BJ (cell line): ENCODE measurements around the gene SF3B2. TPM values are rescaled to one million over a fixed set of nuclear protein-coding genes. Genes with fewer than 3 reads are reported as not detected.

Source experiments
- CTCF ChIA-PET: fragments of 350-600 bp; formaldehyde crosslinking; extraction: SDS; loops from one replicate; lab custom pipeline; 2021; ENCODE audit warnings: antibody characterized with exemption, inconsistent platforms; lab: Yijun Ruan, JAX
- POLR2A ChIA-PET: fragments of 300-600 bp; sonication (Branson Sonifier 250); formaldehyde crosslinking; extraction: SDS; loops from one replicate; lab custom pipeline; 2021; ENCODE audit warnings: antibody characterized with exemption; lab: Charles Lee
- DNase-seq: peaks from one replicate; pipeline ENCODE4 v3.0.0-alpha.2; 2011; ENCODE audit warnings: low read depth
- H3K27me3 ChIP-seq: 2 replicates; pipeline ENCODE4 v1.6.0; 2011; ENCODE audit warnings: low read length; ENCODE audit not compliant: control insufficient read depth, insufficient read depth
- H3K36me3 ChIP-seq: 2 replicates; pipeline ENCODE4 v1.5.1; 2011; ENCODE audit warnings: low read length; ENCODE audit not compliant: control insufficient read depth, insufficient read depth
- H3K4me3 ChIP-seq: 2 replicates; pipeline ENCODE4 v1.5.1; 2011; ENCODE audit warnings: low read depth, mild to moderate bottlenecking, control low read depth, low read length
- CTCF ChIP-seq: IDR thresholded peaks from 2 replicates; pipeline ENCODE4 v1.5.1; 2011; ENCODE audit warnings: low read depth, mild to moderate bottlenecking, control low read depth, inconsistent platforms, low read length, moderate library complexity; ENCODE audit not compliant: insufficient read depth
- polyA plus RNA-seq: library from polyadenylated mRNA; depleted of rRNA; stranded (reverse); fragments of >200 nt; gene quantifications from 2 replicates; pipeline ENCODE4 v1.2.3, GENCODE V29; 2011

The SF3B2 gene
- polyA plus RNA-seq, 1 experiment: 82.7 TPM

GRCh38 chr11:66011239-66011784 lies 40.9 kb upstream of the SF3B2 start:
- POLR2A ChIA-PET: interaction anchor here (0.6 to 1.0 kb wide), 2 partner anchors 11 to 278 kb away, joined by 5 to 12 read pairs; partner anchors contain the start of gene YIF1A
- Histone ChIP-seq H3K27me3 (no peaks in the 10 kb centered on the region), H3K4me3 (no peak overlapping the region), H3K36me3 (0 out of 2 replicates have a peak, but pooled peaks cover under 1% of the 10 kb centered on the region)
- no peak for DNase-seq
- CTCF ChIA-PET: interaction anchor here (1.1 to 7.7 kb wide), 3 partner anchors 12 to 127 kb away, joined by 4 to 48 read pairs (median 4); no protein-coding TSS in a partner anchor
- TF ChIP-seq CTCF: no peak

GRCh38 chr11:66011785-66012303 lies 40.3 kb upstream of the SF3B2 start, which contains the start of gene CST6:
TSS of gene CST6 (plus strand) at chr11:66012008. CDS start at chr11:66012045, 37 bp downstream.
- no peaks in the 10 kb centered on the region for H3K27me3 ChIP-seq
- POLR2A ChIA-PET: interaction anchor here (0.6 to 1.0 kb wide), 2 partner anchors 11 to 277 kb away, joined by 5 to 12 read pairs; partner anchors contain the start of gene YIF1A
- H3K4me3 ChIP-seq: no peak within 1 kb of the TSS
- DNase-seq: no peak
- no peak for TF ChIP-seq CTCF
- CTCF ChIA-PET: interaction anchor here (1.1 to 7.7 kb wide), 4 partner anchors 9 to 127 kb away, joined by 3 to 48 read pairs (median 4); no protein-coding TSS in a partner anchor
- no peaks in the 10 kb centered on the region for H3K36me3 ChIP-seq

- Histone ChIP-seq H3K27me3 (no peaks in the 10 kb centered on the region), H3K4me3 (no peak overlapping the region), H3K36me3 (no peaks in the 10 kb centered on the region)
- TF ChIP-seq CTCF: no peak
- no peak for DNase-seq
- ChIA-PET POLR2A (no interaction called here), CTCF (interaction anchor here (1.1 to 7.7 kb wide), 4 partner anchors 8 to 128 kb away, joined by 3 to 48 read pairs (median 4); no protein-coding TSS in a partner anchor)
Measured at GRCh38 chr11:66012371-66012945, 39.7 kb upstream of the SF3B2 start.

- TF ChIP-seq CTCF: no peak
- Histone ChIP-seq H3K36me3 (no peaks in the 10 kb centered on the region), H3K27me3 (no peaks in the 10 kb centered on the region), H3K4me3 (no peak overlapping the region)
- no peak for DNase-seq
- CTCF ChIA-PET: interaction anchor here (1.2 to 7.7 kb wide), 2 partner anchors 8 to 10 kb away, joined by 3 to 48 read pairs; no protein-coding TSS in a partner anchor
- POLR2A ChIA-PET: no interaction called here
Measured at GRCh38 chr11:66012946-66013761, 39.0 kb upstream of the SF3B2 start.

- POLR2A ChIA-PET: no interaction called here
- no peak for DNase-seq
- Histone ChIP-seq H3K27me3 (no peaks in the 10 kb centered on the region), H3K4me3 (no peak overlapping the region), H3K36me3 (no peaks in the 10 kb centered on the region)
- TF ChIP-seq CTCF: no peak
- CTCF ChIA-PET: interaction anchor here (7.7 kb wide), 1 partner anchor 9 kb away, joined by 48 read pairs; no protein-coding TSS in a partner anchor
Measured at GRCh38 chr11:66013762-66014100, 38.4 kb upstream of the SF3B2 start.
